Neuron (in vitro differentiated cells): ENCODE measurements around the gene TMCO4.

Experiments used
- H2AFZ ChIP-seq: one replicate; pipeline ENCODE4 v1.6.1; 2013; ENCODE audit warnings: low read depth, mild to moderate bottlenecking, inconsistent platforms, low read length, moderate library complexity
- H3K27me3 ChIP-seq: one replicate; pipeline ENCODE4 v1.6.1; 2013; ENCODE audit warnings: low read length; ENCODE audit not compliant: insufficient read depth
- H3K36me3 ChIP-seq: one replicate; pipeline ENCODE4 v1.6.1; 2013; ENCODE audit warnings: low read length; ENCODE audit not compliant: insufficient read depth
- H3K4me1 ChIP-seq: one replicate; pipeline ENCODE4 v1.6.1; 2013; ENCODE audit warnings: low read length; ENCODE audit not compliant: insufficient read depth
- H3K4me3 ChIP-seq: 2 replicates; pipeline ENCODE4 v1.5.1; 2013; ENCODE audit warnings: mild to moderate bottlenecking, low read length, moderate library complexity
- H3K9me3 ChIP-seq: one replicate; pipeline ENCODE4 v1.6.1; 2013; ENCODE audit warnings: low read length

The TMCO4 gene

DNA sequence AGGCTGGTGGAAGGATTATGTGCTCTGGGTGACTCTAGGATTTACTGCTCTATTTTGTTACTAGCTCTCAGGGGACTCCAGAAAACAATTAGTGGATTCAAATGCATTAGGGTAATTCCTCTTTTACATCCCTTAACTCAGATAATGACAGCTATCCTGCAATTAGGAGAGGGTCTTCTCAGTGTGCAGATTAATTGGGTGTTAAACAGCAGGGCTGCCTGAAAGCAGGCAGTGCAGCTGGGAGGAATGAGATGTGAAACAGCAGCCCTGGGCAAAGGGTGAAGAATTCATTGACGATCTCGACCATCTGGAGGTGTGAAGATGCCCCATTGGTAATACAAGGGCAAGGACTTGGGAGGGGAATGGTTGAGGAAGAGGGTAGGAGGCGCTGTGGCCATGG lies 68.9 kb downstream of the TMCO4 start:
- peaks cover 5% of the 10 kb centered on the region for H3K27me3 ChIP-seq
- no peaks in the 10 kb centered on the region for H3K36me3 ChIP-seq
- H3K4me3 ChIP-seq: no peak overlapping the region
- H3K9me3 ChIP-seq: peaks cover 2% of the 10 kb centered on the region
- H3K4me1 ChIP-seq: no peaks in the 10 kb centered on the region
- H2AFZ ChIP-seq: no peak overlapping the region

DNA sequence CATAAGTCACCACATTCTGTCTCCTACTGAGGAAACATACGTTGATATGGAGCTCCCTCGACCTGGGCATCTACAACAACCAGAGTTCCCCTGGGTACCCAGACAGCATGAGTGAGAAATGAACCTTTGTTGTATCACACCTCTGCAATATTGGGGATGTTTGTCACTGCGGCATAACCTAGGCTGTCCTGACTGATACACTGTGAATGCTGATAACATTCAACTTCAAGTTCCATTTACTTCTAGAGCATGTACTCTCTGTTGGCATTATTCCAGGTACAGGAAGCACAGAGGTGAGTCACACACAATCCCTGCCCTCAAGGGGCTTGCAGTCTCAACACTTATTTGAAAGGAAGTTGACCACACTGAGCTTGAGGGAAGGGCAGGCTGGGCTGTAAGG lies 69.5 kb downstream of the TMCO4 start:
- Histone ChIP-seq H3K27me3 (peaks cover 5% of the 10 kb centered on the region), H3K4me3 (no peak overlapping the region), H3K36me3 (no peaks in the 10 kb centered on the region), H3K9me3 (peaks cover 2% of the 10 kb centered on the region), H3K4me1 (no peaks in the 10 kb centered on the region), H2AFZ (no peak overlapping the region)

DNA sequence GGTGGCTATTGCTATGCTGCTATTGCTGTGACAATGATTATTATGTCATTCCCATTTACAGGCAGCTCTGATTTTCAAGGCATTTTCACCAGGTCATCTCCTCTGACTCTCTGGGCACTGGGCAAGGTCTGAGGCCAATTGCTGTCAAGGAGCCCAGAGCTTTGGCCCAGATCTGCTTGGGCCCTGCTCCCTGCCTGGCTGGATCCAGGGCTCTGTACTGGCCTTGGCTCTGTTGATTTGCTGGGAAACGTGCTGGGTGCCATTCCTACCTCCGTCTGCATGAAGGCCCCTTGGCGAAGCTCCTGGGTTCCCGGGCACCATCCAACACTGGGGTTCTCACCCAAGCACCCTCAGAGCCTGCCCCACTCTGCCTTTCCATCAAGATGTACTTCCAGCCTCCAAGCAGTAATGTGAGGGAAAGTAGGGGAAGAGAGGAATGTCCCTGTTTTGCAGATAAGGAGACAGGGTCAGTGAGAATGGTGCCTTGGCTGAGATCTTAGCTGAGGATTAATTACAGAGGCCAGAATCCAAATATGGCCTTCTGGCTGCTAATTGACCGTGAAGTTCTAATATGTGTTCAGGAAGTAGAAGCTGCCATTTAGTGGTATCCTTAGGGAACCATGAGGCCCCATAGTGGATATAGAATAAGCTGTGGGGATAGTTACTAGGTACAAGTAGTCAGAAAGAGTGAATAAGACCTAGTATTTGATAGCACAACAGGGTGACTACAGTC lies 71.1 kb downstream of the TMCO4 start:
- no peak overlapping the region for H2AFZ ChIP-seq
- no peak overlapping the region for H3K4me3 ChIP-seq
- peaks cover 2% of the 10 kb centered on the region for H3K27me3 ChIP-seq
- H3K9me3 ChIP-seq: peaks cover 2% of the 10 kb centered on the region
- H3K4me1 ChIP-seq: peaks cover 2% of the 10 kb centered on the region
- H3K36me3 ChIP-seq: no peaks in the 10 kb centered on the region

DNA sequence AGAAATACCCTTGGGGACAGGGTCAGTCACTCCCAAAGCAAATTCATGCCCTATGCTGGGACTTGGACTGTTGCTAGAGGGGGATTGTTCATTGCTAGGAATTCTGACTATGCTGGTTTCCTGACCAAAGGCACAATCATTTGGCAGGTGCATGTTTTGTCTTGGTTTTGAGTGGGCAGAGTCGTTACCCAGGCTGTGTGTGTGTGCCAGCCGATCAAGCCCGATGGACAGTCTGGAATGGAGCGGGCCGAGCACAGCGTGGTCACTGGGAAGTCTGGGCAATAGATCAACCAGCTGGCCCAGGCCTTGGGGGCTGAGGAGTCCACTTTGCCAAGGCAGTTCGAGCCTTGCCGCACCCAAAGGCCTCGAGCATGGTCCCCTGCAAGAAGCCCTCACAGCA lies 74.1 kb downstream of the TMCO4 start:
- peaks cover 3% of the 10 kb centered on the region for H3K4me1 ChIP-seq
- H3K36me3 ChIP-seq: no peaks in the 10 kb centered on the region
- H2AFZ ChIP-seq: no peak overlapping the region
- peaks cover 5% of the 10 kb centered on the region for H3K27me3 ChIP-seq
- peaks cover 2% of the 10 kb centered on the region for H3K9me3 ChIP-seq
- no peak overlapping the region for H3K4me3 ChIP-seq

DNA sequence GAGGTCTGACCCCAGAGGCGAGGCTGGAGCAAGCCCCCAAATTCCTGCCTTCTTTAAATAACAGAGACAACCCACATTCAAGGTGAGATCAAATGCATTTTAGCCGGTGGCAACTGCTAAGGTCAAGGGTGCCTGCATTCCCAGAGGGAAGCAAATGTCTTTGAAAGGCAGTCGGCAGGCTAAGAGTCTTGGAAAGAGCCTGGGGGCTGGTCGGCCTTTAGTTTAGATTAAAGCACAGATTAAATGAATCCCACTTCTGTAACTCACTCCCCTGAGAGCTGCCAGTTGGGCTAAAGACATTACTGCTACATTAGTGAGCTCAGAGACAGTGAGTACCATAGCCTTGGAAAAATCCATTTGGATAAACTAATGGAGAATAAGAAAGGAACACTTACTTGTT lies 75.8 kb downstream of the TMCO4 start:
- Histone ChIP-seq H2AFZ (no peak overlapping the region), H3K36me3 (no peaks in the 10 kb centered on the region), H3K4me3 (no peak overlapping the region), H3K9me3 (no peaks in the 10 kb centered on the region), H3K27me3 (peaks cover 5% of the 10 kb centered on the region), H3K4me1 (peaks cover 3% of the 10 kb centered on the region)

DNA sequence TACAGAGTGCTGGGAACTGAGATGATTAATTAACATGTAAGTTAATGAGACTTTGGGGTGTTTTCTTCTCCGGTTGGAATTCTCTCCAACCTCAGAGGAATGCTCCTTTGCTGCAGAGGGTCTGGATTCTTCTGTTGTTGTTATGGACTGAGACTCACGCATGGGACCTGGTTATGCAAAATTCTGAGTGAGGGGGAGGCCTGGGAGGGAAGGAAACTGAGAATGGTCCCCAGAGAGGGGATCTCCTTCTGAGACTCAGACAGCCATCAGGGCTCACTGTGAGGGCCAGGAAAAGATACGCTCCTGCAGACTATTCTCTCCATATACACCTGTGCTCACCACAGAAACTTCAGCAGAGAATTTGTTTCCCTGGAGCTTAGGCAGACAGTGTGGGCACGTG lies 78.7 kb downstream of the TMCO4 start:
- Histone ChIP-seq H2AFZ (no peak overlapping the region), H3K4me1 (peaks cover 3% of the 10 kb centered on the region), H3K4me3 (no peak overlapping the region), H3K9me3 (no peaks in the 10 kb centered on the region), H3K27me3 (peaks cover 5% of the 10 kb centered on the region), H3K36me3 (no peaks in the 10 kb centered on the region)

DNA sequence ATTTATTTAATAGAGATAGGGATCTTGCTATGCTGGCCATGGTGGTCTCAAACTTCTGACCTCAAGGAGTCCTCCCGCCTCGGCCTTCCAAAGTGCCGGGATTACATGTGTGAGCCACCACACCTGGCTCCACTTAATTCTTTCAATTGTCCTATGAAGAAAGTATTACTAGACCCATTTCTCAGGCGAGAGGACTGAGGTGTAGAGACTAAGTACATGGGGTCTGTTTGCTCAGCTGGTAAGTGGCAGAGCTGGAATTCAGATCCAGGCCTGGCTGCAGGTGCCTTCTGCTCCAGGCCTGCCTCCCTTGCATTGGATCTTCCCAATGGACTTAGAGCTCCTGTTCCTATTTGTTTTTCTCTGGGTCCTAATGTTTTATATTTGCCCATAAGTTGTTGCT lies 79.5 kb downstream of the TMCO4 start:
- no peaks in the 10 kb centered on the region for H3K9me3 ChIP-seq
- H3K36me3 ChIP-seq: no peaks in the 10 kb centered on the region
- H3K4me1 ChIP-seq: peaks cover 3% of the 10 kb centered on the region
- peaks cover 5% of the 10 kb centered on the region for H3K27me3 ChIP-seq
- no peak overlapping the region for H3K4me3 ChIP-seq
- H2AFZ ChIP-seq: no peak overlapping the region

DNA sequence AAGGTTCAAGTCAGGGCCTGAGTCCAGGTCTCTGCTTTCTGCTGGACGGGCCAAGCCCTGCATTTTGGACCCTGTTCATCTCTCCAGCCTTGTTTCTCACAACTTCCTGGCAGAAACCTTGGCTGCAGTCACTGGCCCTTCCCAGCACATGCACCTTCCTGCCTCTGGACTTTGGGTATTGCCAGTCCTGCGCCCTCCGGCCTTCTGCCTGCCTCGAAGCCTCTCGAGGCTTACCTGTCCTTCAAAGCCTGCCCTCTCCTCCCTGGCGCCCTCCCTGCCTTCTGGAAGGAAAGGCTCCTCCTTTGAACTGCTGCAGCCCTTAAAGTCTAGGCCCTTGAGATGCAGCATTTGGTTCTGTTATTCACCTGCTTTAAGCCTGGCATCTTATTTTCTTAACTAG lies 82.2 kb downstream of the TMCO4 start:
- Histone ChIP-seq H3K9me3 (no peaks in the 10 kb centered on the region), H3K4me3 (no peak overlapping the region), H2AFZ (no peak overlapping the region), H3K36me3 (no peaks in the 10 kb centered on the region), H3K4me1 (no peaks in the 10 kb centered on the region), H3K27me3 (peaks cover 4% of the 10 kb centered on the region)

DNA sequence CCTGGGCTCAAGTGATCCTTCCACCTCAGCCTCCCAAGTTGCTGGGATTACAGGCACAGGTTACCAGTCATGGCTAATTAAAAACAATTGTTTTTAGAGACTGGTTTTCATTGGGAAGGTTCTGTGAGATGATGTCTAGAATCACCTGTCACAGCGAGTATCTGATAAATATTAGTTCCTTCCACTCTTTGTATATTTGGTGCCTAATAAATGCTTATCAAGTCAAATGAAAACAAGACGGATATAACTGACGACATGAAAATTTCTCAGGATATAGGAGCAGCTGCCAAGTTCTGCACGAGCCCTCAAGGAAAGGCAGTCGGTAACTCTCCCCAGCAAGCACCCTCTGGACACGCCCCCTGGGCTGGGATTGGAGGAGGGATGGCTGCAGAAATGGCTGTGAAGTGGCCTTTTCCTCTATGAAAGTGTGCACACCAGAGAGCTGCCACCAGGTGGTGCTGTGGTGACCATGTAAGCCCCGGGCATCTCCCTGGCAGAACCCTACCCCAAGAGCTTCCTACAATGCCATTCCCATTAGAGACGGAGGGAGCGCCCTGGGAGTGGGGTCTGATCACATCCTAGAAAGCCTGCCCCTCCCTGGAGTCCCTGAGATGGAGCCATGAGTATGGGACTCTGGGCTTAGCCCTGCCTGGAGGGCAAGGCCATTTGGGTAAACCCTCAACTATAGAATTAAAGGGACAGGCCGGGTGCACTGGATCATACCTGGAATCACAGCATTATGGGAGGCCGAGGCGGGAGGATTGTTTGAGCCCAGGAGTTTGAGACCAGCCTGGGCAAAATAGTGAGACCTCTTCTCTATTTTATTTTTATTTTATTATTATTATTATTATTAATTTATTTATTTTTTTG lies 84.1 kb downstream of the TMCO4 start:
- H3K4me1 ChIP-seq: no peaks in the 10 kb centered on the region
- H3K36me3 ChIP-seq: no peaks in the 10 kb centered on the region
- H3K4me3 ChIP-seq: no peak overlapping the region
- H3K27me3 ChIP-seq: peaks cover 4% of the 10 kb centered on the region
- H2AFZ ChIP-seq: no peak overlapping the region
- H3K9me3 ChIP-seq: no peaks in the 10 kb centered on the region

DNA sequence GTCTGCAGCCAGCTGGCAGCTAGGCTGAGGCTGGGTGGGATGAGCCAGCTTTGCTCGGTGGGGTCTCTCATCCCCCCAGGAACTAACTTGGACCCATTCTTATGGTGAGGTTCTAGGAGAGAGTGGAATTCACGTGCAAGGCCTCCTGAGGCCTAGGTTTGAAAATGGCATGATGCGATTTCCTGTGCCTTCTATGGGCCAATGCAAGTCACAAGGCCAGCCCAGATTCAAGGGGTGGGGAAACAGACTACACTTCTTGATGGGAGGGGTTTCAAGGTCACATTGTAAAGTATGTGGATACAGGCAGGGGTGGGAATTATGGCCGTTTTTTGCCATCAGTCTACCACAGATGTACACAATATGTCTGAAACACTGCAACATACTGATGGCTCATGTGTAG lies 86.8 kb downstream of the TMCO4 start:
- H3K27me3 ChIP-seq: peaks cover 7% of the 10 kb centered on the region
- no peaks in the 10 kb centered on the region for H3K36me3 ChIP-seq
- peaks cover 11% of the 10 kb centered on the region for H3K4me1 ChIP-seq
- H2AFZ ChIP-seq: no peak overlapping the region
- H3K9me3 ChIP-seq: no peaks in the 10 kb centered on the region
- H3K4me3 ChIP-seq: no peak overlapping the region

DNA sequence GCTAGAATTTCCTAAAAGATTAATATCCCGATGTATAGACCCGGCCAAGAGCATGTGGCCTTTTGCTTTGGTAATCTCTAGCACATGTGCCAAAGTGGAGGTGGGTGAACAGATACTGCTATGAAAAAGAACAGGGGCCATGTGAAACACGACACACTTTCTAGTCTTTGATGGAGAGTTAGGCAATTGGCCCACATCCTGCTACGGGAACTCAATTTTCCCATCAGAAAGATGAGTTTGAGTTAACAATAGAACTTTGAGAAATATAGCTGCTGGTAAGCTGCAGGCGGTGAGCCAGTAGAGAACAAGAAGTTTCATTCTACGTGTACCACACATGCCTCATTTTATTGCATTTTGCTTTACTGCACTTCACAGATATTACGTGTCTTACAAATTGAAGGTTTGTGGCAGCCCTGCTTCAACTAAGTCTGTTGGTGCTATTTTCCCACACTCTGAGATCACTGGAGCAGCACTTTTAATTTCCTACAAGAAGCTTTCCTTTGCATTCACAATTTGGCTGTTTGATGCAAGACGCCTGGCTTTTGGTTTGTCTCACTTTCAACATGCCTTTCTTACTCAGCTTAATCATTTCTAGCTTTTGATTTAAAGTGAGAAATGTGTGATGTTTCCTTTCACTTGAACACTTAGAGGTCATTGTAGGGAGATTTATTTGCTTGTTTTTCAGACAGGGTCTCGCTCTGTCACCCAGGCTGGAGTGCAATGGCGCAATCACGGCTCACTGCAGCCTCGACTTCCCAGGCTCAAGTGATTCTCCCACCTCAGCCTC lies 88.7 kb downstream of the TMCO4 start:
- H3K27me3 ChIP-seq: peaks cover 14% of the 10 kb centered on the region
- H3K4me1 ChIP-seq: peaks cover 11% of the 10 kb centered on the region
- H3K4me3 ChIP-seq: no peak overlapping the region
- no peaks in the 10 kb centered on the region for H3K36me3 ChIP-seq
- no peak overlapping the region for H2AFZ ChIP-seq
- H3K9me3 ChIP-seq: no peaks in the 10 kb centered on the region

DNA sequence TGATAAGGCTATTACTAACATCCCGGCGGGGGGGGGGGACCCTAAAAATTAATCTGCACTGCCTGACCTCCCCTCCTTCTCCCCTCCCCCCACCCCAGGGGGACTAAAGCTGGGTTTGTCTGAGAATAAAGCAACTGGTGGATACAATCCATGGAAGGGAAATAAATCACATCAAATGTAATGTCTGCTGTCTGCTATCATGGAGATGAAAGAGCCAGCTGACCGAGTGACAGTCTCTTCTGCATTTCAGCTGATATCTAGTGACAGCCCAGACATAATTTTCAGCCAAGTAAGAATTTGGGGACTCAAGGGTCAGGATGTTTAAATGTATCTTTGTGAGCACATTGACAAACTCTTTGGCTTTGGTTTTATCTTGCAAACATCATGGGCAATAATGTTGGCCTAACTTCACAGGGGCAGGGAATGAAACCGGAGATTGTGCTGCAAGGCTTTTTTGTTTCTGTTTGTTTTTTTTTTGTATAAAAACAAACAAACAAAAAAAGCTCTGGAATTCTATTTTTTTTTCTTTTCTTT lies 90.4 kb downstream of the TMCO4 start:
- Histone ChIP-seq H3K27me3 (peaks cover 14% of the 10 kb centered on the region), H3K4me3 (no peak overlapping the region), H2AFZ (no peak overlapping the region), H3K9me3 (no peaks in the 10 kb centered on the region), H3K4me1 (peaks cover 15% of the 10 kb centered on the region), H3K36me3 (no peaks in the 10 kb centered on the region)
